Keratinocyte (primary cell): Measurements from ENCODE around the gene FBXO31. TPM values are rescaled to one million over a fixed set of nuclear protein-coding genes. Genes with fewer than 3 reads are reported as not detected.

Experiments
- DNase-seq: peaks from one replicate; pipeline ENCODE4 v3.0.0-alpha.2; 2011; ENCODE audit warnings: low read depth, missing footprints, low spot score
- FAIRE-seq: peaks from 2 replicates; lab custom pipeline; 2011; peaks lifted over from hg19 to GRCh38; lab: Jason Lieb, UNC
- H2AFZ ChIP-seq: 2 replicates; pipeline ENCODE4 v1.6.0; 2012; ENCODE audit warnings: low read length, control low read depth, inconsistent platforms; ENCODE audit not compliant: control insufficient read depth
- H3K27ac ChIP-seq: 2 replicates; pipeline ENCODE4 v1.5.1; 2011; ENCODE audit warnings: low read length; ENCODE audit not compliant: control insufficient read depth, insufficient read depth
- H3K27me3 ChIP-seq: 3 replicates; pipeline ENCODE4 v1.6.0; 2011; ENCODE audit warnings: low read length; ENCODE audit not compliant: control insufficient read depth, insufficient read depth; ENCODE audit errors: extremely low read depth
- H3K36me3 ChIP-seq, 2 experiments: 2 replicates in 1 of 2; 3 replicates in 1 of 2; pipeline ENCODE4 v1.5.1; 2011; ENCODE audit warnings: low read length in 2 of 2, mild to moderate bottlenecking in 1 of 2; ENCODE audit not compliant: control insufficient read depth in 2 of 2, insufficient read depth in 2 of 2; ENCODE audit errors: extremely low read depth in 1 of 2
- H3K4me1 ChIP-seq: 3 replicates; pipeline ENCODE4 v1.5.1; 2011; ENCODE audit warnings: low read length; ENCODE audit not compliant: control insufficient read depth, insufficient read depth; ENCODE audit errors: extremely low read depth
- H3K4me2 ChIP-seq: 3 replicates; pipeline ENCODE4 v1.6.0; 2011; ENCODE audit warnings: low read depth, low read length; ENCODE audit not compliant: control insufficient read depth, insufficient read depth; ENCODE audit errors: extremely low read depth
- H3K4me3 ChIP-seq, 3 experiments: fragments of 200-600 bp in 1 of 3; sonication (generic) in 1 of 3; 2 replicates in 2 of 3; 3 replicates in 1 of 3; pipeline ENCODE4 v1.5.1; 2011 to 2016; ENCODE audit warnings: low read length in 3 of 3, mild to moderate bottlenecking in 3 of 3, control low read depth in 2 of 3, inconsistent platforms in 1 of 3, low read depth in 1 of 3, mixed read lengths in 1 of 3, mixed run types in 1 of 3, moderate library complexity in 1 of 3; ENCODE audit not compliant: control insufficient read depth in 2 of 3, insufficient read depth in 2 of 3; ENCODE audit errors: extremely low read depth in 1 of 3
- H3K79me2 ChIP-seq: 2 replicates; pipeline ENCODE4 v1.6.0; 2012; ENCODE audit warnings: low read length; ENCODE audit not compliant: control insufficient read depth, insufficient read depth
- H3K9ac ChIP-seq: 3 replicates; pipeline ENCODE4 v1.6.0; 2011; ENCODE audit warnings: low read length; ENCODE audit not compliant: control insufficient read depth, insufficient read depth; ENCODE audit errors: extremely low read depth
- H3K9me1 ChIP-seq: 3 replicates; pipeline ENCODE4 v1.6.0; 2011; ENCODE audit warnings: low read length; ENCODE audit not compliant: control insufficient read depth, insufficient read depth; ENCODE audit errors: extremely low read depth
- H3K9me3 ChIP-seq: 2 replicates; pipeline ENCODE4 v1.5.1; 2012; ENCODE audit warnings: low read depth, low read length; ENCODE audit not compliant: control insufficient read depth
- H4K20me1 ChIP-seq: 3 replicates; pipeline ENCODE4 v1.6.0; 2011; ENCODE audit warnings: low read length; ENCODE audit not compliant: control insufficient read depth, insufficient read depth; ENCODE audit errors: extremely low read depth
- EZH2 ChIP-seq: IDR thresholded peaks from one replicate; pipeline ENCODE4 v1.6.1; 2012; ENCODE audit warnings: inconsistent platforms, mild to moderate bottlenecking, low read length, moderate library complexity
- dilution Hi-C: fragments of 300-500 bp; cut with MboI; formaldehyde crosslinking; loops from one replicate; pipeline ENCODE4 v1.7.0; 2020; ENCODE audit warnings: low sequenced_read_pairs; ENCODE audit not compliant: extremely low pct_ligation_motif_present
- polyA plus RNA-seq, 5 experiments: library from polyadenylated mRNA; depleted of rRNA in 3 of 5; stranded (reverse) in 3 of 5; stranded (forward) in 1 of 5; unstranded in 1 of 5; fragments of >200 nt; gene quantifications; 1 replicate in 1 of 5; 2 replicates in 3 of 5; 3 replicates in 1 of 5; pipeline versions ENCODE4 v1.2.1 to v1.2.3, GENCODE V29; 2011 to 2012; ENCODE audit warnings: missing spikeins in 2 of 5, low read depth in 1 of 5, low replicate concordance in 1 of 5
- TF ChIP-seq, protein P1 (sequence below), 3 experiments: IDR thresholded peaks in 1 of 3; conservative IDR thresholded peaks in 1 of 3; optimal IDR thresholded peaks in 1 of 3; 2 replicates in 2 of 3; 3 replicates in 1 of 3; pipeline versions ENCODE3 to v1.5.1; 2011; ENCODE audit warnings: low read length in 3 of 3, mild to moderate bottlenecking in 3 of 3, moderate library complexity in 2 of 3, control low read depth in 1 of 3, inconsistent platforms in 1 of 3; ENCODE audit not compliant: insufficient read depth in 2 of 3; ENCODE audit errors: extremely low read depth in 1 of 3

FBXO31 gene
- polyA plus RNA-seq, 1 donor (not counting 4 experiments of a cell fraction or from before 2014, with no cell fraction given), result 17.0 TPM

DNA sequence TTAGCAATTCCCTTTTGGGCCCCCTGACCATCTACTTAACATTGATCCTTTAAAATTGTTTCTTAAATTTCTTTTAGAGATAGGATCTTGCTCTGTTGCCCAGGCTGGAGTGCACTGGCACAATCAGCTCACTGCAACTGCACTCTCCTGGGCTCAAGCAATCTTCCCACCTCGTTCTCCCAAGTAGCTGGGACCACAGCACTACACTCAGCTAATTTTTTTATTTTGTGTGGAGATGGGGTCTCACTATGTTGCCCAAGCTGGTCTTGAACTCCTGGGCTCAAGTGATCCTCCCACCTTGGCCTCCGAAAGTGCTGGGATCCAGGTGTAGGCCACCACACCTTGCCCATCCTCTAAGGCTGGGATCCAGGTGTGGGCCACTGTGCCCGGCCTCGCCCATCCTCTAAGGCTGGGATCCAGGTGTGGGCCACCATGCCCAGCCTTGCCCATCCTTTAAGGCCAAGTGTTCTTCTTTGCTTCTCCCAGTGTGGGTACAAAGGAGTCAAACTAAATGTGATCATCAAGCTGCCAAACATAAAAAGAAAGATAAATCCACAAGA is 79.5 kb downstream of the FBXO31 start:
- Histone ChIP-seq H2AFZ (no peak overlapping the region), H3K9me1 (no peaks in the 10 kb centered on the region), H3K4me3 (no peak overlapping the region), H3K9me3 (no peaks in the 10 kb centered on the region), H3K27me3 (no peaks in the 10 kb centered on the region), H3K4me2 (no peak overlapping the region), H4K20me1 (no peaks in the 10 kb centered on the region), H3K36me3 (no peaks in the 10 kb centered on the region), H3K79me2 (no peaks in the 10 kb centered on the region), H3K4me1 (peaks cover 4% of the 10 kb centered on the region), H3K9ac (no peak overlapping the region), H3K27ac (no peak overlapping the region)
- dilution Hi-C loops, result no loop called here
- TF ChIP-seq, protein P1, sequence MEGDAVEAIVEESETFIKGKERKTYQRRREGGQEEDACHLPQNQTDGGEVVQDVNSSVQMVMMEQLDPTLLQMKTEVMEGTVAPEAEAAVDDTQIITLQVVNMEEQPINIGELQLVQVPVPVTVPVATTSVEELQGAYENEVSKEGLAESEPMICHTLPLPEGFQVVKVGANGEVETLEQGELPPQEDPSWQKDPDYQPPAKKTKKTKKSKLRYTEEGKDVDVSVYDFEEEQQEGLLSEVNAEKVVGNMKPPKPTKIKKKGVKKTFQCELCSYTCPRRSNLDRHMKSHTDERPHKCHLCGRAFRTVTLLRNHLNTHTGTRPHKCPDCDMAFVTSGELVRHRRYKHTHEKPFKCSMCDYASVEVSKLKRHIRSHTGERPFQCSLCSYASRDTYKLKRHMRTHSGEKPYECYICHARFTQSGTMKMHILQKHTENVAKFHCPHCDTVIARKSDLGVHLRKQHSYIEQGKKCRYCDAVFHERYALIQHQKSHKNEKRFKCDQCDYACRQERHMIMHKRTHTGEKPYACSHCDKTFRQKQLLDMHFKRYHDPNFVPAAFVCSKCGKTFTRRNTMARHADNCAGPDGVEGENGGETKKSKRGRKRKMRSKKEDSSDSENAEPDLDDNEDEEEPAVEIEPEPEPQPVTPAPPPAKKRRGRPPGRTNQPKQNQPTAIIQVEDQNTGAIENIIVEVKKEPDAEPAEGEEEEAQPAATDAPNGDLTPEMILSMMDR (optimal IDR thresholded peaks at IDR 0.05 in 1 of 3, IDR thresholded peaks at IDR 0.05 in 1 of 3, conservative IDR thresholded peaks at IDR 0.05 in 1 of 3; ENCODE audit: extremely low read depth in 1 of 3, insufficient read depth in 2 of 3, low read length in 3 of 3), result no peak
- no peak for TF ChIP-seq EZH2
- DNase-seq (no peak), FAIRE-seq (no peak)

DNA sequence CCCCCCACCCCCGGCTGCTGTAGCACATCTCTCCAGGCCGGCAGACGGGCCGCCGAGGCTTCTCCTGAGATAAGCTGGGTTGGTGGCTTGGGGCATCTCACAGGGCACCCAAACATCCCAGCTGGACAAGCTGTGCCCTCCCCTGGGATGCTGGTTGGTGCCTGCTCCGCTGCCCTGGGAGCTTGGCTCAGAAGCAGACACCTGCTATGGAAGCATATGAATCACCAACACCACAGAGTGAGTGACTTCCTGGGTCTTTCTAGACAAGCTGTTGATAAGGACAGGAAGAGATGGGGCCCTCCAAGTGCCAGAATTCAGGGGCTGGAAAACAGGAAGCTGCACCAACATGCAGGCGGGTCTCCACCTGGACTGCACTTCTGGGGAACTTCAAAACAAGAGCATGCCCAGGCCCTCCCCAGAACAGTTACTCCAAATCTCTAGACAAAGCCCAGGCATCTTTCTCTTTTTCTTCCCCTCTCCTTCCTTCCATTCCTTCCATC is 80.1 kb downstream of the FBXO31 start:
- no peaks in the 10 kb centered on the region for H3K27me3 ChIP-seq
- no peak overlapping the region for H3K9ac ChIP-seq
- H3K79me2 ChIP-seq, result no peaks in the 10 kb centered on the region
- dilution Hi-C loops, result no loop called here
- no peaks in the 10 kb centered on the region for H3K9me1 ChIP-seq
- FAIRE-seq (no peak), DNase-seq (no peak)
- no peaks in the 10 kb centered on the region for H4K20me1 ChIP-seq
- no peak overlapping the region for H2AFZ ChIP-seq
- H3K36me3 ChIP-seq, result no peaks in the 10 kb centered on the region
- no peak overlapping the region for H3K4me3 ChIP-seq
- H3K4me2 ChIP-seq, result peak overlapping the region; percentile 19
- TF ChIP-seq, protein P1 (optimal IDR thresholded peaks at IDR 0.05 in 1 of 3, IDR thresholded peaks at IDR 0.05 in 1 of 3, conservative IDR thresholded peaks at IDR 0.05 in 1 of 3; ENCODE audit: extremely low read depth in 1 of 3, insufficient read depth in 2 of 3, low read length in 3 of 3), result no peak
- TF ChIP-seq EZH2, result no peak
- no peak overlapping the region for H3K27ac ChIP-seq
- no peaks in the 10 kb centered on the region for H3K9me3 ChIP-seq
- peaks cover 4% of the 10 kb centered on the region for H3K4me1 ChIP-seq
